Pancreas (tissue), 10 donors: ENCODE data around the gene CAPN2. TPM values are rescaled to one million over a fixed set of nuclear protein-coding genes. Genes with fewer than 3 reads are reported as not detected.

Experiments used
- ATAC-seq, 4 donors: fragments of 200-7000 bp; cut with Tn5 transposase; one replicate each; pipeline versions ENCODE4 v1.8.0 to v1.9.1; 2020; ENCODE audit warnings: mild to moderate bottlenecking in 4 of 4, moderate library complexity in 4 of 4
- DNase-seq, 6 donors: peaks; one replicate each; pipeline ENCODE4 v3.0.0-alpha.2; 2020
- FAIRE-seq: peaks from 2 replicates; lab custom pipeline; 2012; peaks lifted over from hg19 to GRCh38; lab: Jason Lieb, UNC
- H3K27ac ChIP-seq, 4 donors: fragments of 200-600 bp; sonication (generic); 1 replicate in 3 of 4; 2 replicates in 1 of 4; pipeline versions ENCODE4 v1.5.0 to v1.8.0; 2020
- H3K27me3 ChIP-seq, 4 donors: fragments of 200-600 bp; one replicate each; pipeline ENCODE4 v1.8.0; 2021
- H3K36me3 ChIP-seq, 3 donors: fragments of 200-600 bp; sonication (generic) in 1 of 3; one replicate each; pipeline versions ENCODE4 v1.5.0 to v1.8.0; 2020 to 2021
- H3K4me1 ChIP-seq, 3 donors: fragments of 200-600 bp; one replicate each; pipeline ENCODE4 v1.8.0; 2021
- H3K4me3 ChIP-seq, 4 donors: fragments of 200-600 bp; sonication (generic) in 2 of 4; one replicate each; pipeline versions ENCODE4 v1.5.0 to v1.8.0; 2020 to 2021
- H3K9me3 ChIP-seq, 4 donors: fragments of 200-600 bp; one replicate each; pipeline ENCODE4 v1.8.0; 2021
- CTCF ChIP-seq, 4 donors: fragments of 200-600 bp; sonication (generic) in 3 of 4; IDR thresholded peaks; one replicate each; pipeline versions ENCODE4 v1.5.0 to v1.8.0; 2021; ENCODE audit warnings: antibody characterized with exemption in 4 of 4
- WGBS, 2 donors: extraction: QIAGEN DNeasy Blood & Tissue Kit; methylation state at CpG; one replicate each; pipeline ENCODE4 v1.1.7; 2013; 5-methylcytosine and 5-hydroxymethylcytosine counted together
- intact Hi-C, 3 donors: fragments of 100-400 bp; cut with DNase I; formaldehyde crosslinking; loops; one replicate each; pipeline versions ENCODE4 v1.11.1 to v1.14.2; 2022
- polyA plus RNA-seq, 2 donors: library from polyadenylated mRNA; stranded (reverse); fragments of 200-250 nt; gene quantifications; one replicate each; pipeline ENCODE4 v1.2.3, GENCODE V29; 2013
- total RNA-seq, 6 donors: library from RNA; stranded (reverse); fragmentation: NEBNext Ultra II Directional in 4 of 6; extraction: Animal tissue kit (Norgen Biotek cat#: 25700) in 4 of 6; gene quantifications; one replicate each; pipeline versions ENCODE4 v1.2.1 to v1.2.4, GENCODE V29; 2021 to 2023
- donor health status: healthy with polysubstance abuse.
- donor health status: DM: no; HTN: no; CAD: no; lungs with moderate emphysema.
- donor health status: DM: no; HTN: no; CAD: no.
- donor health status: control.
- donor health status: control.
- donor health status: Bipolar disorder and iron deficiency.
- donor health status: DM: yes; HTN: yes; CAD: no.
- donor health status: DM: no; HTN: no; CAD: no.
- donor health status: DM: no; HTN: no; CAD: no.
- donor health status: DM: yes; HTN: yes; CAD: no.

Gene CAPN2
- total and polyA plus RNA-seq, 8 donors: 48.2 to 90.0 (median 55.7) TPM

GRCh38 chr1:223745731-223746130, 33.4 kb downstream of the CAPN2 start:
- ATAC-seq: no peak
- H3K27ac ChIP-seq: no peak overlapping the region
- H3K36me3 ChIP-seq: peaks cover 0 to 18% (median 0%) of the 10 kb centered on the region in 3 donors
- TF ChIP-seq CTCF (IDR thresholded peaks at IDR 0.05): no peak
- intact Hi-C loops: loop anchor here in 1 of 3 donors (5.0 kb wide), 1 partner anchor 48 kb away; no protein-coding TSS in a partner anchor
- peaks cover 0 to 7% (median 2%) of the 10 kb centered on the region in 3 donors for H3K4me1 ChIP-seq
- no peak overlapping the region for H3K4me3 ChIP-seq
- no peak for FAIRE-seq
- H3K9me3 ChIP-seq: no peaks in the 10 kb centered on the region
- WGBS, 2 donors: 90 to 95% methylated on average over 4 of the region's 4 CpGs
- no peaks in the 10 kb centered on the region for H3K27me3 ChIP-seq
- DNase-seq: no peak

- Histone ChIP-seq H3K27ac (peak overlapping the region in 3 of 4 donors; percentile 13 to 55 (median 28)), H3K27me3 (no peaks in the 10 kb centered on the region), H3K4me1 (peaks cover 0 to 7% (median 0%) of the 10 kb centered on the region in 3 donors), H3K36me3 (peaks cover 0 to 40% (median 10%) of the 10 kb centered on the region in 3 donors), H3K9me3 (no peaks in the 10 kb centered on the region), H3K4me3 (no peak overlapping the region)
- ATAC-seq (peak; percentile 52 to 62 (median 57)), DNase-seq (peak in 4 of 6 donors; percentile 40 to 76 (median 62)), FAIRE-seq (no peak)
- intact Hi-C loops: loop anchor here in 1 of 3 donors (5.0 kb wide), 1 partner anchor 51 kb away; no protein-coding TSS in a partner anchor
- 13 to 17% methylated on average over 4 of the region's 4 CpGs for WGBS, 2 donors
- TF ChIP-seq CTCF (IDR thresholded peaks at IDR 0.05): no peak
Observed at GRCh38 chr1:223747838-223748335, 35.5 kb downstream of the CAPN2 start.

- peak; percentile 42 to 61 (median 54) for ATAC-seq
- TF ChIP-seq CTCF (IDR thresholded peaks at IDR 0.05): no peak
- H3K4me3 ChIP-seq: peak overlapping the region in 1 of 4 donors; percentile 33
- intact Hi-C loops: loop anchor here in 1 of 3 donors (5.0 kb wide), 1 partner anchor 51 kb away; no protein-coding TSS in a partner anchor
- no peaks in the 10 kb centered on the region for H3K27me3 ChIP-seq
- H3K27ac ChIP-seq: peak overlapping the region in 3 of 4 donors; percentile 13 to 55 (median 28)
- H3K36me3 ChIP-seq: peaks cover 0 to 45% (median 13%) of the 10 kb centered on the region in 3 donors
- 56 to 59% methylated on average over 18 of the region's 18 CpGs for WGBS, 2 donors
- no peak for FAIRE-seq
- no peaks in the 10 kb centered on the region for H3K9me3 ChIP-seq
- H3K4me1 ChIP-seq: peaks cover 0 to 7% (median 0%) of the 10 kb centered on the region in 3 donors
- DNase-seq: peak in 1 of 6 donors; percentile 19
Observed at GRCh38 chr1:223748405-223748772, 36.0 kb downstream of the CAPN2 start.

GRCh38 chr1:223748773-223749733, 36.7 kb downstream of the CAPN2 start:
- intact Hi-C loops: loop anchor here in 1 of 3 donors (5.0 kb wide), 1 partner anchor 52 kb away; no protein-coding TSS in a partner anchor
- peak; percentile 76 to 93 (median 82) for TF ChIP-seq CTCF (IDR thresholded peaks at IDR 0.05)
- no peaks in the 10 kb centered on the region for H3K9me3 ChIP-seq
- 30 to 34% methylated on average over 61 of the region's 61 CpGs for WGBS, 2 donors
- no peaks in the 10 kb centered on the region for H3K27me3 ChIP-seq
- FAIRE-seq (no peak), ATAC-seq (peak; percentile 77 to 92 (median 90)), DNase-seq (peak in 5 of 6 donors; percentile 29 to 87 (median 54))
- H3K4me1 ChIP-seq: peaks cover 0 to 7% (median 0%) of the 10 kb centered on the region in 3 donors
- peak overlapping the region; percentile 2 to 33 (median 13) for H3K4me3 ChIP-seq
- peak overlapping the region in 2 of 4 donors; percentile 28 to 55 for H3K27ac ChIP-seq
- H3K36me3 ChIP-seq: peaks cover 0 to 52% (median 20%) of the 10 kb centered on the region in 3 donors
